ENCODE data around the gene GPR148.

DNA sequence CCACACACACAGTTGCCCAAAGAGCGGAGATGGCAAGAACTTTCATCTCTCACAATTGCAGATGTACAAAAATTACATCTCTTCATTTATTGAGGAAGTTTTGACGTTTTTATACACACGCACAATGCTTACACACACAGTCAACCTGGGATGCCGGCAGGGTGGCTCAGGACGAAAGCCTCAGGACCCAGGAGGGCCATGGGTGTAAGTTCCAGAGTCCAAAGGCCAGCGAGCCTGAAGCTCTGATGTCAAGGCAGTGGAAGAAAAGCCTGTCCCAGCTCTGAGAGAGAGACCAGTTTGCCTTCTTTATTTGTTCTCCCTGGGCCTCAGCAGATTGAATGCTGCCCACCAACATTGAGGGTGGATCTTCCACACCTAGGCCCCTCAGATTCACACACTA, 36.6 kb downstream of the GPR148 start:
- TF ChIP-seq YY1 (IDR thresholded peaks at IDR 0.05; ENCODE audit: low read depth, low read length) (no peak), CTCF (IDR thresholded peaks at IDR 0.05; ENCODE audit: control extremely low read depth in 1 of 3, insufficient read depth in 1 of 3, low read depth in 1 of 3, low read length in 3 of 3) (no peak), EZH2 (IDR thresholded peaks at IDR 0.05; ENCODE audit: low read depth, low read length, severe bottlenecking) (no peak), RFX5 (IDR thresholded peaks at IDR 0.05; ENCODE audit: borderline replicate concordance, low read depth, low read length) (no peak), MAFK (IDR thresholded peaks at IDR 0.05; ENCODE audit: low read depth, low read length) (no peak)

All from H1 (cell line).